Measurements from ENCODE around the gene FGF14. TPM values are rescaled to one million over a fixed set of nuclear protein-coding genes. Genes with fewer than 3 reads are reported as not detected.

The FGF14 gene
- total RNA-seq, 1 experiment from 2014 or later = 0.22 TPM

DNA sequence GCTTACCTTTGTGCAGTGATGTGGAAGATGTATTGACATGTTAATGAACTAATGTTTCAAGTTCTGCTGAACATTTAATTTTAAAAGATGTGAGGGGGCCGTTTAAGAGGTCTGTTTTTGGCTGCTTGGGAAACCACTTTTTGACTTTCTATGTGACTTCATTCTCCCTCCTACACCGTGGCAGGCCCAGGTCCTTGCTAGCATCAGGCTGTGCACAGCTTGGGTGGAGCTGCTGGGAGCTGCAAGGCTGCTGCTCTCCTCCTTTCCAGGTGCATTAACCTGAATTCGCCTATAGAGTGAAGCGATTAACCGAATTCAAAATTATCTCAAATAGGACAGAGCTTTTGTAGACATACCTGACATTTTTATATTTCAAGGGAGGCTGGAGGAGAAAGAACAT, 249.1 kb downstream of the FGF14 start:
- TF ChIP-seq, protein P1, sequence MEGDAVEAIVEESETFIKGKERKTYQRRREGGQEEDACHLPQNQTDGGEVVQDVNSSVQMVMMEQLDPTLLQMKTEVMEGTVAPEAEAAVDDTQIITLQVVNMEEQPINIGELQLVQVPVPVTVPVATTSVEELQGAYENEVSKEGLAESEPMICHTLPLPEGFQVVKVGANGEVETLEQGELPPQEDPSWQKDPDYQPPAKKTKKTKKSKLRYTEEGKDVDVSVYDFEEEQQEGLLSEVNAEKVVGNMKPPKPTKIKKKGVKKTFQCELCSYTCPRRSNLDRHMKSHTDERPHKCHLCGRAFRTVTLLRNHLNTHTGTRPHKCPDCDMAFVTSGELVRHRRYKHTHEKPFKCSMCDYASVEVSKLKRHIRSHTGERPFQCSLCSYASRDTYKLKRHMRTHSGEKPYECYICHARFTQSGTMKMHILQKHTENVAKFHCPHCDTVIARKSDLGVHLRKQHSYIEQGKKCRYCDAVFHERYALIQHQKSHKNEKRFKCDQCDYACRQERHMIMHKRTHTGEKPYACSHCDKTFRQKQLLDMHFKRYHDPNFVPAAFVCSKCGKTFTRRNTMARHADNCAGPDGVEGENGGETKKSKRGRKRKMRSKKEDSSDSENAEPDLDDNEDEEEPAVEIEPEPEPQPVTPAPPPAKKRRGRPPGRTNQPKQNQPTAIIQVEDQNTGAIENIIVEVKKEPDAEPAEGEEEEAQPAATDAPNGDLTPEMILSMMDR (conservative IDR thresholded peaks at IDR 0.05) = no peak

More for the DNA sequence above, 249.1 kb downstream of the FGF14 start:
- H2BK5ac ChIP-seq (ENCODE audit: insufficient read length, low read length) = no peak overlapping the region
- H4K8ac ChIP-seq (replicated peaks; ENCODE audit: insufficient read length, low read depth, low read length) = no peak overlapping the region
- no peak overlapping the region for H3K18ac ChIP-seq (ENCODE audit: insufficient read length, low read depth, low read length)
- no peak overlapping the region for H2BK120ac ChIP-seq (ENCODE audit: low read depth, low read length, poor library complexity, severe bottlenecking)
- H4K5ac ChIP-seq (ENCODE audit: insufficient read length, low read depth, low read length) = no peak overlapping the region
- H3K9ac ChIP-seq (ENCODE audit: extremely low read depth, insufficient read length, low read length) = no peak overlapping the region
- no peak overlapping the region for H3K56ac ChIP-seq (ENCODE audit: insufficient read length, low read depth, low read length)
- no peaks in the 10 kb centered on the region for H3K79me2 ChIP-seq (ENCODE audit: insufficient read depth, low read length)
- H3K4me1 ChIP-seq (ENCODE audit: insufficient read depth, low read length) = no peaks in the 10 kb centered on the region
- no peak for DNase-seq
- no peaks in the 10 kb centered on the region for H3K79me1 ChIP-seq (ENCODE audit: insufficient read depth, low read depth, low read length, poor library complexity, severe bottlenecking)
- no peak overlapping the region for H3K4me3 Mint-ChIP-seq
- no peaks in the 10 kb centered on the region for H3K4me1 Mint-ChIP-seq
- WGBS (ENCODE audit: extremely low coverage, insufficient read length, low lambda C conversion rate) = no CpG with 5 or more reads among the region's 5 CpGs
- H3K23ac ChIP-seq (ENCODE audit: insufficient read length, low read depth, low read length) = no peak overlapping the region
- no peak overlapping the region for H3T11ph ChIP-seq (ENCODE audit: low read length)
- no peak overlapping the region for H2BK12ac ChIP-seq (ENCODE audit: insufficient read length, low read depth, low read length)
- H4K91ac ChIP-seq (ENCODE audit: insufficient read length, low read depth, low read length) = no peak overlapping the region
- no peaks in the 10 kb centered on the region for H3K23me2 ChIP-seq (ENCODE audit: insufficient read length, low read depth, low read length, poor library complexity, severe bottlenecking)
- no peak overlapping the region for H2BK15ac ChIP-seq (ENCODE audit: low read depth, low read length)
- no peaks in the 10 kb centered on the region; a peak in 1 of 5 replicates for H3K9me3 Mint-ChIP-seq
- H3K14ac ChIP-seq (ENCODE audit: insufficient read depth, low read length) = no peak overlapping the region; the same call in 1 of the 2 replicates
- H3K27me3 Mint-ChIP-seq (ENCODE audit: low read depth) = peaks cover 2% of the 10 kb centered on the region; the same call in 1 of the 2 replicates
- no peaks in the 10 kb centered on the region for H4K20me1 ChIP-seq (ENCODE audit: control insufficient read depth, insufficient read depth, insufficient read length)
- H3K27ac Mint-ChIP-seq = no peak overlapping the region
- no peaks in the 10 kb centered on the region for H3K9me3 ChIP-seq (ENCODE audit: control insufficient read depth, low read depth, low read length)
- no peak overlapping the region for H3K4me2 ChIP-seq (ENCODE audit: insufficient read depth, insufficient read length, low read length)
- H3K27ac ChIP-seq (ENCODE audit: insufficient read length, low read depth, low read length) = no peak overlapping the region
- H2AFZ ChIP-seq (ENCODE audit: low read length) = no peak overlapping the region
- no peak overlapping the region for H3K4ac ChIP-seq (ENCODE audit: low read depth, low read length)
- H2AK5ac ChIP-seq (ENCODE audit: insufficient read length, low read length) = no peak overlapping the region
- no peaks in the 10 kb centered on the region for H3K27me3 ChIP-seq (ENCODE audit: insufficient read depth, low read length)
- H2BK20ac ChIP-seq (ENCODE audit: low read depth, low read length, poor library complexity, severe bottlenecking) = no peak overlapping the region
- H3K36me3 Mint-ChIP-seq (ENCODE audit: insufficient read depth in 1 of 3, low read depth in 3 of 3) = no peaks in the 10 kb centered on the region; a peak in 1 of 7 replicates

Data from H9 (cell line).